ENCODE results near the gene SLC49A4. TPM values are rescaled to one million over a fixed set of nuclear protein-coding genes. Genes with fewer than 3 reads are reported as not detected.

The SLC49A4 gene
- total RNA-seq, 4 donors from 2014 or later = 20.4 to 33.9 (median 28.7) TPM

DNA sequence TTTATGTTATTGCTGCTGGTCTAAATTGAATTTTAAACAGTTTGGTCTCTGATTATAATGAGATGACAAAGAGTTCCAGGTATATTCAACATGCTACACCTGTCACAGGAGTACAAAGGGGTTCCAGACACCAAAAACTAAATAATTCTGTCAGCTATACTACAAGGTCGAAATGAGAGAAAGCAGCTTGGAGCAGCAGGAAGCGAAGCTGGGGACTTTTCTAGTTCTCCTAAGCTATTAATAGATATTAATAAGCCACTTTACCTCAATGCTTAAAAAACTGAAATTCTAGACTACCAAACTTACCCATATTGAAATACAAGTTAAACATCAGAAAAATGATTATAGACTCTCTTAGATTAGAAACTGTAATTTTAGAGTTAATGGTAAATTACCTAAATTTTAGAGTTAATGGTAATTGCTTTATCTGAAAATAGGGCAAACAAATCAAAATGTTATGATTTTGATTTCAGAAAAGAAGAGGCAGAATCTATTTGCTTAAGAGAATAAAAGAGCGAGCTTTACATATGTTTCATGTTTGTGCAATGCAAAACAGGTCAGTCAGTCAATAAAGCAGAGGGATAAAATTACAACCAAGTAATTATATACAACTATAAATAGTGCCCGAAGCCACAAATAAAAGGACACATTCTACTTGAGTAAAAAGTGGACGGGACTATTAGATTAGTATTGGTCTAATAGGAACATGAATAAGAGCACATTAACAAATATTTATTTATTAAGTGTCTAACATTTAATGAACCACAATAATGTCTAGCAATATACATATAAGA, 18.0 kb upstream of the SLC49A4 start:
- Histone ChIP-seq H3K9me3 (no peaks in the 10 kb centered on the region), H3K27me3 (no peaks in the 10 kb centered on the region), H3K4me3 (no peak overlapping the region), H3K36me3 (peaks cover 0 to 19% of the 10 kb centered on the region in 2 donors), H3K27ac (no peak overlapping the region), H3K4me1 (no peaks in the 10 kb centered on the region)
- WGBS, 2 donors (ENCODE audit: low coverage in 1 of 2) = 66 to 75% methylated on average over 5 of the region's 5 CpGs
- ATAC-seq = no peak
- TF ChIP-seq POLR2AphosphoS5 (IDR thresholded peaks at IDR 0.05) (no peak), EP300 (IDR thresholded peaks at IDR 0.05) (no peak), POLR2A (IDR thresholded peaks at IDR 0.05) (no peak), CTCF (IDR thresholded peaks at IDR 0.05) (no peak)

DNA sequence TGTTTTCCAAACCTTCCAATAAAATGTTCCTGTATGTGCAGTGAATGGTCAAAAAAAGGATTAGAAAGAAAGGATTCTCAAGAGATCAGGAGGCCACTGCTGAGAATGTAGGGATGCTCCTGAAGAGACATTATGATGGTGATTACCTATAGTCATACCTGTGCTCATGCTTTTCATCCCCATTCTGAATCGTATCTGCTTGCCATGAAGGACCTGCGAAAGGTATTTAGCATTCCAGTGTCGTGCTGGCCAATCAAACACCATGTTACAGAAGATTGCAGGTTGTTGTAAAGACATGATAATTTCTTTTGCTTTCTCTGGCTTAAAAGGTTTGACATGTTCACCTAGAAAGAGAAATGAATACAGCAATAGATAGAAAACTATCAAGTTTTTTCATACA, 17.3 kb upstream of the SLC49A4 start:
- no peak for TF ChIP-seq CTCF (IDR thresholded peaks at IDR 0.05)
- TF ChIP-seq POLR2A (IDR thresholded peaks at IDR 0.05) = no peak
- TF ChIP-seq POLR2AphosphoS5 (IDR thresholded peaks at IDR 0.05) = no peak
- TF ChIP-seq EP300 (IDR thresholded peaks at IDR 0.05) = no peak
- ATAC-seq = no peak
- 67 to 89% methylated on average over 3 of the region's 3 CpGs for WGBS, 2 donors (ENCODE audit: low coverage in 1 of 2)

GRCh38 chr3:122782804-122783203, 12.1 kb upstream of the SLC49A4 start:
- TF ChIP-seq EP300 (IDR thresholded peaks at IDR 0.05) = no peak
- TF ChIP-seq POLR2AphosphoS5 (IDR thresholded peaks at IDR 0.05) = no peak
- no peak for TF ChIP-seq POLR2A (IDR thresholded peaks at IDR 0.05)
- no peak for TF ChIP-seq CTCF (IDR thresholded peaks at IDR 0.05)
- H3K27ac ChIP-seq = no peak overlapping the region
- H3K4me1 ChIP-seq = peaks cover 0 to 19% (median 0%) of the 10 kb centered on the region in 3 donors
- H3K9me3 ChIP-seq = no peaks in the 10 kb centered on the region
- H3K4me3 ChIP-seq = no peak overlapping the region
- WGBS, 2 donors (ENCODE audit: low coverage in 1 of 2) = 83 to 100% methylated on average over 1 of the region's 1 CpG
- no peaks in the 10 kb centered on the region for H3K27me3 ChIP-seq
- ATAC-seq = no peak
- no peaks in the 10 kb centered on the region for H3K36me3 ChIP-seq

More for the DNA sequence above, 17.3 kb upstream of the SLC49A4 start:
- Histone ChIP-seq H3K27me3 (no peaks in the 10 kb centered on the region), H3K36me3 (peaks cover 0 to 19% of the 10 kb centered on the region in 2 donors), H3K4me1 (no peaks in the 10 kb centered on the region), H3K27ac (no peak overlapping the region), H3K4me3 (no peak overlapping the region), H3K9me3 (no peaks in the 10 kb centered on the region)

- Histone ChIP-seq H3K36me3 (no peaks in the 10 kb centered on the region), H3K27me3 (no peaks in the 10 kb centered on the region), H3K4me3 (no peak overlapping the region), H3K4me1 (peaks cover 0 to 19% (median 0%) of the 10 kb centered on the region in 3 donors), H3K27ac (no peak overlapping the region), H3K9me3 (no peaks in the 10 kb centered on the region)
- WGBS, 2 donors (ENCODE audit: low coverage in 1 of 2) = 75 to 100% methylated on average over 1 of the region's 1 CpG
- TF ChIP-seq CTCF (IDR thresholded peaks at IDR 0.05) (no peak), POLR2AphosphoS5 (IDR thresholded peaks at IDR 0.05) (no peak), EP300 (IDR thresholded peaks at IDR 0.05) (no peak), POLR2A (IDR thresholded peaks at IDR 0.05) (no peak)
- ATAC-seq = no peak
Observed at GRCh38 chr3:122784436-122784835, 10.4 kb upstream of the SLC49A4 start.

GRCh38 chr3:122785231-122785630, 9.6 kb upstream of the SLC49A4 start:
- TF ChIP-seq CTCF (IDR thresholded peaks at IDR 0.05) = no peak
- no peak for TF ChIP-seq EP300 (IDR thresholded peaks at IDR 0.05)
- TF ChIP-seq POLR2AphosphoS5 (IDR thresholded peaks at IDR 0.05) = no peak
- TF ChIP-seq POLR2A (IDR thresholded peaks at IDR 0.05) = no peak
- Histone ChIP-seq H3K27ac (no peak overlapping the region), H3K36me3 (no peaks in the 10 kb centered on the region), H3K27me3 (no peaks in the 10 kb centered on the region), H3K9me3 (no peaks in the 10 kb centered on the region), H3K4me3 (no peak overlapping the region), H3K4me1 (peaks cover 0 to 19% (median 0%) of the 10 kb centered on the region in 3 donors)
- WGBS, 2 donors (ENCODE audit: low coverage in 1 of 2) = 67 to 82% methylated on average over 1 of the region's 1 CpG
- ATAC-seq = no peak

Data from gastroesophageal sphincter (tissue), 4 donors.